Muscle of leg (tissue), 11 donors: ENCODE data around the gene GATAD2A. TPM values are rescaled to one million over a fixed set of nuclear protein-coding genes. Genes with fewer than 3 reads are reported as not detected.

Source experiments
- DNase-seq: peaks from one replicate; pipeline ENCODE4 v3.0.0; 2013
- H3K27ac ChIP-seq: one replicate; pipeline ENCODE4 v1.5.1; 2013; ENCODE audit warnings: mild to moderate bottlenecking, low read length, control low read depth
- H3K27me3 ChIP-seq: one replicate; pipeline ENCODE4 v1.6.1; 2013; ENCODE audit warnings: low read length; ENCODE audit not compliant: control insufficient read depth, insufficient read depth
- H3K36me3 ChIP-seq: one replicate; pipeline ENCODE4 v1.6.1; 2013; ENCODE audit warnings: low read length; ENCODE audit not compliant: control insufficient read depth, insufficient read depth
- H3K4me1 ChIP-seq: one replicate; pipeline ENCODE4 v1.6.1; 2013; ENCODE audit warnings: low read length; ENCODE audit not compliant: control insufficient read depth, insufficient read depth
- H3K4me3 ChIP-seq: one replicate; pipeline ENCODE4 v1.5.1; 2013; ENCODE audit warnings: low read length, control low read depth
- H3K9me3 ChIP-seq: replicated peaks from 2 replicates; pipeline ENCODE4 v1.6.1; 2013; ENCODE audit warnings: low read depth, low read length; ENCODE audit not compliant: control insufficient read depth
- WGBS: methylation state at CpG from one replicate; pipeline ENCODE4 v1.1.5; 2013; ENCODE audit warnings: missing lambda C conversion rate; ENCODE audit not compliant: insufficient coverage; 5-methylcytosine and 5-hydroxymethylcytosine counted together
- polyA plus RNA-seq, 8 donors: library from polyadenylated mRNA; unstranded; fragments of 120-200 nt; gene quantifications; one replicate each; pipeline versions ENCODE4 v1.2.1 to v1.2.3, GENCODE V29; 2013; ENCODE audit warnings: inconsistent platforms in 1 of 8, low replicate concordance in 1 of 8; ENCODE audit not compliant: insufficient read length in 8 of 8, insufficient read depth in 1 of 8
- total RNA-seq: library from RNA; stranded (reverse); fragments of 120-200 nt; gene quantifications from one replicate; pipeline ENCODE4 v1.2.4, GENCODE V29; 2013

Gene GATAD2A
- total and polyA plus RNA-seq, 9 donors: 25.1 to 62.2 (median 49.8) TPM

- Histone ChIP-seq H3K27me3 (no peaks in the 10 kb centered on the region), H3K4me1 (peaks cover 53% of the 10 kb centered on the region), H3K36me3 (no peaks in the 10 kb centered on the region), H3K27ac (no peak overlapping the region), H3K4me3 (no peak overlapping the region), H3K9me3 (no peaks in the 10 kb centered on the region)
- WGBS: 85% methylated on average over 3 of the region's 5 CpGs
- no peak for DNase-seq
These were observed 16.7 kb downstream of the GATAD2A start for GRCh38 chr19:19422156-19422555.

- Histone ChIP-seq H3K4me3 (no peak overlapping the region), H3K27ac (no peak overlapping the region), H3K27me3 (no peaks in the 10 kb centered on the region), H3K36me3 (no peaks in the 10 kb centered on the region), H3K4me1 (peaks cover 41% of the 10 kb centered on the region), H3K9me3 (no peaks in the 10 kb centered on the region)
- 86% methylated on average over 4 of the region's 8 CpGs for WGBS
- no peak for DNase-seq
These were observed 17.8 kb downstream of the GATAD2A start for GRCh38 chr19:19423322-19423721.

- DNase-seq: no peak
- peaks cover 33% of the 10 kb centered on the region for H3K4me1 ChIP-seq
- 81% methylated on average over 3 of the region's 5 CpGs for WGBS
These were observed 19.8 kb downstream of the GATAD2A start for GRCh38 chr19:19425170-19425875.

DNA sequence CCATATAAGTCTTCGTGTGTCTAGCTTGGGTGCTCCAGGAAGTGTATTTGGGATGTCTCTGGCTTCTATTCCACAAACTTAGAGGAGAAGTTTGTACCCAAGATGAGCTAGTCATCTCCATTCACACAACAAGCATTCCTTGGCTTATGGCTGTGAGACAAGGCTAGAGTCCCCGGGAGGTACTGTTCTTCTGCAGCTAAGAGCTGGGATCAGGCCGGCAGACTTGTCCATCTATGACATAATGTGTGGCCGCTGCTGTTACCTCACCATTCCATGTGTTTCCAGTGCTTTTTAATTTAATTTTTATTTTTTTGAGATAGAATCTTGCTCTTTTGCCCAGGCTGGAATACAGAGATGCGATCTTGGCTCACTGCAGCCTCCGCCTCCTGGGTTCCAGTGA is 20.7 kb downstream of the GATAD2A start:
- Histone ChIP-seq H3K4me3 (no peak overlapping the region), H3K4me1 (peaks cover 25% of the 10 kb centered on the region), H3K36me3 (peaks cover 4% of the 10 kb centered on the region), H3K9me3 (no peaks in the 10 kb centered on the region), H3K27ac (no peak overlapping the region), H3K27me3 (no peaks in the 10 kb centered on the region)
- DNase-seq: peak; percentile 39
- 20% methylated on average over 1 of the region's 6 CpGs for WGBS

More at GRCh38 chr19:19425170-19425875, 19.8 kb downstream of the GATAD2A start:
- Histone ChIP-seq H3K36me3 (no peaks in the 10 kb centered on the region), H3K4me3 (no peak overlapping the region), H3K27me3 (no peaks in the 10 kb centered on the region), H3K27ac (no peak overlapping the region), H3K9me3 (no peaks in the 10 kb centered on the region)

GRCh38 chr19:19426799-19427198 is 21.3 kb downstream of the GATAD2A start:
- no peaks in the 10 kb centered on the region for H3K9me3 ChIP-seq
- H3K4me1 ChIP-seq: peaks cover 23% of the 10 kb centered on the region
- no peak overlapping the region for H3K27ac ChIP-seq
- H3K27me3 ChIP-seq: no peaks in the 10 kb centered on the region
- H3K4me3 ChIP-seq: no peak overlapping the region
- H3K36me3 ChIP-seq: peaks cover 4% of the 10 kb centered on the region
- WGBS: 86% methylated on average over 3 of the region's 4 CpGs
- no peak for DNase-seq

GRCh38 chr19:19427302-19427701 is 21.8 kb downstream of the GATAD2A start:
- Histone ChIP-seq H3K9me3 (no peaks in the 10 kb centered on the region), H3K27me3 (no peaks in the 10 kb centered on the region), H3K27ac (no peak overlapping the region), H3K4me1 (peaks cover 20% of the 10 kb centered on the region), H3K36me3 (peaks cover 4% of the 10 kb centered on the region), H3K4me3 (no peak overlapping the region)
- no CpG with 5 or more reads among the region's 3 CpGs for WGBS
- DNase-seq: no peak

DNA sequence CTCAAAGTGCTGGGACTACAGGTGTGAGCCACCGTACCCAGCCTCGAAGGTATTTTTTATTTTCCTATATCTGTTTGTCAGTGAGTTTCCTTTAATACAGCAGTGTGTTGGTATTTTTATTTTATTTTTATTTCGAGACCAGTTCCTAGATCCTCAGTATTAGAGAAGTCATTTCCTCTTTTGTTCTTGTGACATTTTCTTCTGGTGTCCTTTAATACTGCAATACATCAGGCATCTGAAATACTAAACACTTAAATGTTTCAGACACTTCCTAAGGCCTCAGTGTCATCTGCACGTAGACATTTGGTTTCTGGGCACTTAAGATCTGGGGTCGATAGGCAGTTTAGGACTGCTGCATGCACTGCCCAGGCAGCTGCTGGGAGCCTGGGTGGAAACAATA is 22.5 kb downstream of the GATAD2A start:
- peaks cover 4% of the 10 kb centered on the region for H3K36me3 ChIP-seq
- no peak for DNase-seq
- H3K4me1 ChIP-seq: peaks cover 24% of the 10 kb centered on the region
- H3K27ac ChIP-seq: no peak overlapping the region
- H3K9me3 ChIP-seq: no peaks in the 10 kb centered on the region
- H3K27me3 ChIP-seq: no peaks in the 10 kb centered on the region
- WGBS: 100% methylated on average over 1 of the region's 5 CpGs
- no peak overlapping the region for H3K4me3 ChIP-seq

DNA sequence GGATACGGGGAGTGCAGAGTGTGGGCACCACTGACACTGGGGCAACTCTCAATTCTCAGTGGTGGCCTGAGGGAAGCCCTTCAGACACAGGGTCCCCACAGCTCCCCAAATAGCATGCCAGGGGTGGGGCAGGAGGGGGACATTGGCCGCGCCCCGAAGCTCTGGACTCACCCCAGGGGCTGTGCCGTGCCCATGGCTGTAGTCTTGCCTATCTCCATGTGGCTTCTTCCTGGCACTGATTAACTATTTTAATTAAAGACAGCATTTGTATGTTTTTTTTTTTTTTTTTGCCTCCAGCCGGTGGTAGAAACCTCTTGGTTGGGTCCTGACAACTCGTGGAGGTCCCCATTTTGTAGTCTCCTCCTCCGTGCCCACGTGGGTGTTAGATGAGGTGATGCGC is 23.3 kb downstream of the GATAD2A start:
- Histone ChIP-seq H3K4me1 (peaks cover 27% of the 10 kb centered on the region), H3K27me3 (no peaks in the 10 kb centered on the region), H3K36me3 (peaks cover 4% of the 10 kb centered on the region), H3K4me3 (no peak overlapping the region), H3K27ac (no peak overlapping the region), H3K9me3 (no peaks in the 10 kb centered on the region)
- DNase-seq: no peak
- WGBS: 98% methylated on average over 4 of the region's 10 CpGs

- H3K4me3 ChIP-seq: no peak overlapping the region
- peaks cover 4% of the 10 kb centered on the region for H3K36me3 ChIP-seq
- no peaks in the 10 kb centered on the region for H3K9me3 ChIP-seq
- peaks cover 34% of the 10 kb centered on the region for H3K4me1 ChIP-seq
- H3K27me3 ChIP-seq: no peaks in the 10 kb centered on the region
- no peak for DNase-seq
- 82% methylated on average over 12 of the region's 12 CpGs for WGBS
- no peak overlapping the region for H3K27ac ChIP-seq
These were observed 23.9 kb downstream of the GATAD2A start for GRCh38 chr19:19429361-19429760.

DNA sequence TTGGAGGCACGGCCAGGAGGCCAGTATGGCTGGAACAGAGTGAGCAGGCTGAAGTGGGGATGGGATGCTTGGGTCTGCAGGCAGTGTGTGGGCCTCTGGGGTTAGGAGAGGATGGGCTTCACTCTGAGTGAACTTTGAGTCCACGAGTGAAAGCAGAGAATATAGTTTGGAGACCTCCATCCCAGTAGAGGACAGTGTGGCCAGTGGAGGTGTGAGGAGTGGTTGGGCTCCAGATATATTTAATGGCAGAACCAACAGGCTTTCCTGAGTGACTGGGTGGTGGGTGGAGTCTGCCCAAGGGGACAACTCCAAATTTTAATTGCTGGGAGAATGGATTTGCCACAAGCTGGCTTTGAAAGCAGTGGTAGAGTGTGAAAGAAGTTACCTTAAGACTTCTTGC is 27.3 kb downstream of the GATAD2A start:
- 68% methylated on average over 2 of the region's 2 CpGs for WGBS
- Histone ChIP-seq H3K4me1 (peaks cover 35% of the 10 kb centered on the region), H3K9me3 (no peaks in the 10 kb centered on the region), H3K27me3 (no peaks in the 10 kb centered on the region), H3K4me3 (no peak overlapping the region), H3K36me3 (peaks cover 16% of the 10 kb centered on the region), H3K27ac (no peak overlapping the region)
- DNase-seq: no peak
